Neural cell (in vitro differentiated cells): ENCODE data around the gene NARF. TPM values are rescaled to one million over a fixed set of nuclear protein-coding genes. Genes with fewer than 3 reads are reported as not detected.

Experiments
- H2AFZ ChIP-seq: fragments of 200-600, 300-800 bp; sonication (generic), shearing (Covaris generic); 2 replicates; pipeline ENCODE4 v1.6.0; 2014; ENCODE audit warnings: low read depth, mild to moderate bottlenecking, antibody characterized with exemption, low read length, moderate library complexity
- H3F3A ChIP-seq: fragments of 200-600 bp; shearing (Covaris generic); 2 replicates; pipeline ENCODE4 v1.6.1; 2016; ENCODE audit warnings: mild to moderate bottlenecking, moderate library complexity, mixed read lengths, antibody characterized with exemption, low read length; ENCODE audit not compliant: insufficient read depth, poor library complexity, severe bottlenecking
- H3K27ac ChIP-seq: fragments of 200-600, 300-800 bp; sonication (generic), shearing (Covaris generic); 2 replicates; pipeline ENCODE4 v1.5.1; 2014; ENCODE audit warnings: mild to moderate bottlenecking, low read length, moderate library complexity
- H3K27me3 ChIP-seq: fragments of 300-800, 200-600 bp; sonication (generic), shearing (Covaris generic); 2 replicates; pipeline ENCODE4 v1.6.0; 2014; ENCODE audit warnings: mild to moderate bottlenecking, low read depth, low read length, moderate library complexity; ENCODE audit not compliant: insufficient read depth
- H3K36me3 ChIP-seq: fragments of 300-800, 200-600 bp; sonication (generic), shearing (Covaris generic); 2 replicates; pipeline ENCODE4 v1.5.1; 2014; ENCODE audit warnings: mild to moderate bottlenecking, antibody characterized with exemption, low read length, moderate library complexity; ENCODE audit not compliant: insufficient read depth
- H3K4me2 ChIP-seq: fragments of 300-800, 200-600 bp; sonication (generic), shearing (Covaris generic); 2 replicates; pipeline ENCODE4 v1.6.0; 2014; ENCODE audit warnings: mild to moderate bottlenecking, low read length
- H3K4me3 ChIP-seq: fragments of 300-800, 200-600 bp; sonication (generic), shearing (Covaris generic); 2 replicates; pipeline ENCODE4 v1.5.1; 2014; ENCODE audit warnings: mild to moderate bottlenecking, low read length, moderate library complexity
- H3K79me2 ChIP-seq: fragments of 200-600 bp; shearing (Covaris generic); replicated peaks from 2 replicates; pipeline ENCODE4 v1.6.0; 2014; ENCODE audit warnings: mild to moderate bottlenecking, low read length, moderate library complexity; ENCODE audit not compliant: insufficient read depth
- H3K9ac ChIP-seq: fragments of 300-800, 200-600 bp; sonication (generic), shearing (Covaris generic); 2 replicates; pipeline ENCODE4 v1.6.1; 2016; ENCODE audit warnings: mild to moderate bottlenecking, low read length, mixed read lengths
- H3K9me2 ChIP-seq: fragments of 200-600 bp; shearing (Covaris generic); 2 replicates; pipeline ENCODE4 v1.6.1; 2016; ENCODE audit warnings: mild to moderate bottlenecking, low read length, mixed read lengths; ENCODE audit not compliant: insufficient read depth
- H3K9me3 ChIP-seq: fragments of 200-600, 300-800 bp; sonication (generic), shearing (Covaris generic); 2 replicates; pipeline ENCODE4 v1.6.1; 2016; ENCODE audit warnings: mild to moderate bottlenecking, mixed run types, low read length, moderate library complexity, mixed read lengths
- H4K20me1 ChIP-seq: fragments of 200-600 bp; shearing (Covaris generic); 2 replicates; pipeline ENCODE4 v1.6.1; 2016; ENCODE audit warnings: mild to moderate bottlenecking, mixed run types; ENCODE audit not compliant: insufficient read depth
- CTCF ChIP-seq: fragments of 450-650 bp; IDR thresholded peaks from 2 replicates; pipeline ENCODE4 v1.5.1; 2014; ENCODE audit warnings: antibody characterized with exemption, mild to moderate bottlenecking, moderate library complexity; ENCODE audit not compliant: poor library complexity, severe bottlenecking
- EP300 ChIP-seq: fragments of 450-650 bp; conservative IDR thresholded peaks from 2 replicates; pipeline ENCODE4 v1.6.1; 2014; ENCODE audit warnings: antibody characterized with exemption, mild to moderate bottlenecking, moderate library complexity; ENCODE audit not compliant: poor library complexity, severe bottlenecking
- EZH2 ChIP-seq: fragments of 200-600, 300-800 bp; shearing (Covaris generic), sonication (generic); IDR thresholded peaks from 2 replicates; pipeline ENCODE4 v1.6.1; 2014; ENCODE audit warnings: antibody characterized with exemption, low read length, borderline replicate concordance, mild to moderate bottlenecking; ENCODE audit not compliant: insufficient read depth, poor library complexity, severe bottlenecking
- MXI1 ChIP-seq: fragments of 450-650 bp; conservative IDR thresholded peaks from 2 replicates; pipeline ENCODE4 v1.6.1; 2014; ENCODE audit warnings: antibody characterized with exemption, mild to moderate bottlenecking; ENCODE audit not compliant: poor library complexity, severe bottlenecking
- POLR2AphosphoS5 ChIP-seq: IDR thresholded peaks from 2 replicates; pipeline ENCODE4 v1.6.1; 2012
- RAD21 ChIP-seq: fragments of 450-650 bp; conservative IDR thresholded peaks from 2 replicates; pipeline ENCODE4 v1.6.1; 2014; ENCODE audit warnings: antibody characterized with exemption, mild to moderate bottlenecking, moderate library complexity
- REST ChIP-seq: IDR thresholded peaks from 2 replicates; pipeline ENCODE4 v1.6.1; 2012; ENCODE audit warnings: borderline replicate concordance
- SMC3 ChIP-seq: fragments of 450-650 bp; conservative IDR thresholded peaks from 2 replicates; pipeline ENCODE4 v1.6.1; 2014; ENCODE audit warnings: antibody characterized with exemption, mild to moderate bottlenecking, moderate library complexity; ENCODE audit not compliant: poor library complexity
- TAF1 ChIP-seq: IDR thresholded peaks from 2 replicates; pipeline ENCODE4 v1.6.1; 2012; ENCODE audit warnings: low read depth
- polyA plus RNA-seq: library from polyadenylated mRNA; depleted of rRNA; stranded (reverse); fragments of >200 nt; gene quantifications from 2 replicates; pipeline ENCODE4 v1.2.3, GENCODE V29; 2014

The NARF gene
- polyA plus RNA-seq, 1 donor from 2014 or later, result 243 TPM

GRCh38 chr17:82415336-82415735, 43.2 kb upstream of the NARF start:
- H3K27me3 ChIP-seq, result no peaks in the 10 kb centered on the region
- no peaks in the 10 kb centered on the region for H3K9me3 ChIP-seq
- H2AFZ ChIP-seq, result no peak overlapping the region
- H3F3A ChIP-seq, result no peaks in the 10 kb centered on the region
- TF ChIP-seq EP300 (no peak), CTCF (no peak), RAD21 (no peak), MXI1 (no peak), SMC3 (no peak), POLR2AphosphoS5 (no peak), TAF1 (no peak), EZH2 (no peak)
- no peak overlapping the region for H3K9ac ChIP-seq
- H3K4me3 ChIP-seq, result no peak overlapping the region
- H3K27ac ChIP-seq, result no peak overlapping the region
- H3K4me2 ChIP-seq, result no peak overlapping the region
- H3K36me3 ChIP-seq, result no peaks in the 10 kb centered on the region
- no peaks in the 10 kb centered on the region for H3K9me2 ChIP-seq
- H4K20me1 ChIP-seq, result no peaks in the 10 kb centered on the region
- no peaks in the 10 kb centered on the region for H3K79me2 ChIP-seq

- Histone ChIP-seq H3K36me3 (no peaks in the 10 kb centered on the region), H3K9me3 (no peaks in the 10 kb centered on the region), H3K27me3 (no peaks in the 10 kb centered on the region), H3K9me2 (no peaks in the 10 kb centered on the region), H3K27ac (no peak overlapping the region), H3K79me2 (no peaks in the 10 kb centered on the region), H3K9ac (no peak overlapping the region), H3K4me2 (no peak overlapping the region), H2AFZ (no peak overlapping the region), H3K4me3 (no peak overlapping the region), H4K20me1 (no peaks in the 10 kb centered on the region), H3F3A (no peaks in the 10 kb centered on the region)
- TF ChIP-seq REST (no peak), MXI1 (no peak), EP300 (no peak), RAD21 (no peak), EZH2 (no peak), SMC3 (no peak), POLR2AphosphoS5 (no peak), CTCF (no peak), TAF1 (no peak)
These were observed 42.8 kb upstream of the NARF start for GRCh38 chr17:82415786-82416185.
